ENCODE data around the gene MTO1.

DNA sequence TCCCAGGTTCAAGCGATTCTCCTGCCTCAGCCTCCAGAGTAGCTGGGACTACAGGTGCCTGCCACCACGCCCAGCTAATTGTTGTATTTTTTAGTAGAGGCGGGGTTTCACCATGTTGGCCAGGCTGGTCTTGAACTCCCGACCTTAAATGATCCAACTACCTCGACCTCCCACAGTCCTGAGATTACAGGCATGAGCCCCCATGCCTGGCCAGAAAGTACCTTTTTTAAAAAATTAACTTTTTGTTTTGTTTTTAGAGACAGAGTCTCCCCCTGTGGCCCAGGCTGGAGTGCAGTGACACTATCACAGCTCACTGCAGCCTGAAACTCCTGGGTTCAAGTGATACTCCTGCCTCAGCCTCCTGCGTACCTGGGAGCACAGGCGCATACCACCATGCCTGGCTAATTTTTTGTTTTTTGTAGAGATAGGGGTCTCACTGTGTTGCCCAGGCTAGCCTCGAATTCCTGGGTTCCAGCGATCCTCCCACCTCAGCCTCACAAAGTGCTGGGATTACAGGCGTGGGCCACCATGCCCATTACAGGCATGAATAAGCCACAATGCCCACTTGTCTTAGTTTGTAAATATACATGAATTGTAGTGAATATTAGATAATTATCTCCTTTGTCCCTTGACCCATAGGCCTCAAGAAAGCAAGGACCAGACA, 76.7 kb downstream of the MTO1 start:
- no peak for TF ChIP-seq POLR2A (IDR thresholded peaks at IDR 0.05)
- no peak for TF ChIP-seq CTCF (IDR thresholded peaks at IDR 0.05)

All from adrenal gland (tissue), 5 donors.